H7 (cell line): ENCODE data around the gene PLEKHJ1. TPM values are rescaled to one million over a fixed set of nuclear protein-coding genes. Genes with fewer than 3 reads are reported as not detected.

Experiments used
- DNase-seq: peaks from one replicate; pipeline ENCODE4 v3.0.0; 2012
- H3K27me3 ChIP-seq: 2 replicates; pipeline ENCODE4 v1.6.0; 2011; ENCODE audit warnings: mild to moderate bottlenecking, low read length; ENCODE audit not compliant: control insufficient read depth, insufficient read depth
- H3K36me3 ChIP-seq: replicated peaks from 2 replicates; pipeline ENCODE4 v1.5.1; 2011; ENCODE audit warnings: low read length; ENCODE audit not compliant: control insufficient read depth, insufficient read depth
- H3K4me3 ChIP-seq: 2 replicates; pipeline ENCODE4 v1.5.1; 2011; ENCODE audit warnings: low read depth, mild to moderate bottlenecking, control low read depth, low read length, moderate library complexity; ENCODE audit not compliant: insufficient read depth
- total RNA-seq: library from RNA; depleted of rRNA; stranded (reverse); fragments of >200 nt; shearing (Covaris generic); gene quantifications from 2 replicates; pipeline ENCODE4 v1.2.3, GENCODE V29; 2014

Gene PLEKHJ1
- total RNA-seq, 1 experiment from 2014 or later = 295 TPM

GRCh38 chr19:2255982-2256685 is 20.0 kb upstream of the PLEKHJ1 start, which contains the start of gene JSRP1:
JSRP1 (minus strand) TSS chr19:2256417; CDS start chr19:2255314, 1,103 bp downstream.
- Histone ChIP-seq H3K4me3 (no peak within 1 kb of the TSS), H3K36me3 (no peaks in the 10 kb centered on the region), H3K27me3 (peaks cover 14% of the 10 kb centered on the region)
- peak; percentile 76 for DNase-seq

GRCh38 chr19:2255112-2255845 is 19.1 kb upstream of the PLEKHJ1 start:
- H3K36me3 ChIP-seq = no peaks in the 10 kb centered on the region
- no peak overlapping the region for H3K4me3 ChIP-seq
- peaks cover 14% of the 10 kb centered on the region for H3K27me3 ChIP-seq
- no peak for DNase-seq

GRCh38 chr19:2254064-2254872 is 18.1 kb upstream of the PLEKHJ1 start:
- H3K4me3 ChIP-seq = peak overlapping the region; percentile 47; the same call in 1 of the 2 replicates
- H3K36me3 ChIP-seq = no peaks in the 10 kb centered on the region
- DNase-seq = peak; percentile 95
- peaks cover 14% of the 10 kb centered on the region for H3K27me3 ChIP-seq

GRCh38 chr19:2253106-2254063 is 17.3 kb upstream of the PLEKHJ1 start:
- H3K36me3 ChIP-seq = no peaks in the 10 kb centered on the region
- H3K27me3 ChIP-seq = peaks cover 14% of the 10 kb centered on the region
- peak; percentile 96 for DNase-seq
- H3K4me3 ChIP-seq = peak overlapping the region; percentile 47

- H3K4me3 ChIP-seq = peak overlapping the region; percentile 47; the same call in 1 of the 2 replicates
- DNase-seq = no peak
- H3K36me3 ChIP-seq = no peaks in the 10 kb centered on the region
- peaks cover 14% of the 10 kb centered on the region for H3K27me3 ChIP-seq
Measured at GRCh38 chr19:2252797-2253105, 16.6 kb upstream of the PLEKHJ1 start.

GRCh38 chr19:2252055-2252796 is 16.1 kb upstream of the PLEKHJ1 start:
- H3K36me3 ChIP-seq = peaks cover 1% of the 10 kb centered on the region
- H3K27me3 ChIP-seq = peaks cover 14% of the 10 kb centered on the region
- H3K4me3 ChIP-seq = no peak overlapping the region
- peak; percentile 85 for DNase-seq

- Histone ChIP-seq H3K27me3 (peaks cover 14% of the 10 kb centered on the region), H3K36me3 (peaks cover 6% of the 10 kb centered on the region), H3K4me3 (no peak overlapping the region)
- DNase-seq = no peak
Measured at GRCh38 chr19:2251106-2252054, 15.3 kb upstream of the PLEKHJ1 start.

- H3K27me3 ChIP-seq = peaks cover 14% of the 10 kb centered on the region
- H3K36me3 ChIP-seq = peaks cover 10% of the 10 kb centered on the region
- H3K4me3 ChIP-seq = no peak overlapping the region
- DNase-seq = no peak
Measured at GRCh38 chr19:2250766-2251105, 14.6 kb upstream of the PLEKHJ1 start.

GRCh38 chr19:2249880-2250765 is 14.0 kb upstream of the PLEKHJ1 start:
- H3K36me3 ChIP-seq = peaks cover 13% of the 10 kb centered on the region
- no peak overlapping the region for H3K4me3 ChIP-seq
- peak; percentile 84 for DNase-seq
- H3K27me3 ChIP-seq = peaks cover 14% of the 10 kb centered on the region

GRCh38 chr19:2249010-2249866 is 13.1 kb upstream of the PLEKHJ1 start, which contains the start of gene AMH:
AMH (plus strand) TSS chr19:2249323; CDS start chr19:2249333, 10 bp downstream.
- Histone ChIP-seq H3K36me3 (peaks cover 21% of the 10 kb centered on the region), H3K4me3 (no peak within 1 kb of the TSS), H3K27me3 (peaks cover 14% of the 10 kb centered on the region)
- DNase-seq = no peak
